Stomach (tissue), 4 donors: ENCODE results near the gene KLHL40.

ENCODE experiments used
- CTCF ChIP-seq, 7 experiments: fragments of 450-650 bp in 4 of 7; fragments of 200-600 bp in 3 of 7; sonication (generic) in 3 of 7; IDR thresholded peaks; one replicate each; pipeline ENCODE4 v1.5.1; 2016 to 2019; ENCODE audit warnings: antibody characterized with exemption in 7 of 7, control low read depth in 2 of 7, mild to moderate bottlenecking in 1 of 7
- EP300 ChIP-seq: sonication (generic); formaldehyde crosslinking; IDR thresholded peaks from one replicate; pipeline ENCODE4 v1.6.1; 2017; ENCODE audit warnings: antibody characterized with exemption
- POLR2A ChIP-seq, 4 donors: fragments of 450-650 bp; IDR thresholded peaks; one replicate each; pipeline ENCODE4 v1.6.1; 2016; ENCODE audit warnings: antibody characterized with exemption in 4 of 4, control low read depth in 2 of 4, mild to moderate bottlenecking in 1 of 4, moderate library complexity in 1 of 4
- POLR2AphosphoS5 ChIP-seq, 3 donors: sonication (generic); formaldehyde crosslinking; IDR thresholded peaks; one replicate each; pipeline ENCODE4 v1.6.1; 2016; ENCODE audit warnings: antibody characterized with exemption in 3 of 3

DNA sequence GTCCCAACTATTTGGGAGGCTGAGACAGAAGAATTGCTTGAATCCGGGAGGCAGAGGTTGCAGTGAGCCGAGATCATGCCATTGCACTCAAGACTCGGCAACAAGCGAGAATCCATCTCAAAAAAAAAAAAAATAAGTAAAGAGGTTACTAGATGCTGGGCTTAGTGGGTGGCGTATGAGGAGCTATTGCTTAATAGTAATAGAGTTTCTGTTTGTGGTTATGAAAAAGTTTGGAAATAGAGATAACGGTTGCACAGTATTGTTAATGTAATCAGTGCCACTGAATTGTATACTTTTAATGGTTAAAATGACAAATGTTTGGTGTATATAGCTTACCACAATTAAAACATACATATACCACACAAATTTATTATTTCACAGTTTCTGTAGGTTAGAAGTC is 32.0 kb downstream of the KLHL40 start:
- no peak for TF ChIP-seq CTCF (IDR thresholded peaks at IDR 0.05)
- TF ChIP-seq POLR2AphosphoS5 (IDR thresholded peaks at IDR 0.05), result no peak
- TF ChIP-seq POLR2A (IDR thresholded peaks at IDR 0.05), result no peak
- TF ChIP-seq EP300, result no peak
